ENCODE data around the gene KCTD17.

Gene KCTD17

GRCh38 chr22:37051391-37052385 is at the start of gene KCTD17:
Gene KCTD17, plus strand, starts transcription at chr22:37051742. Its CDS starts 19 bp downstream, at chr22:37051761.
- DNase-seq = peak; percentile 83

- no peak for DNase-seq
Measured at GRCh38 chr22:37001826-37002225, 49.7 kb upstream of the KCTD17 start.

GRCh38 chr22:37002633-37003032 is 48.9 kb upstream of the KCTD17 start:
- peak; percentile 68 for DNase-seq

GRCh38 chr22:37007651-37008050 is 43.9 kb upstream of the KCTD17 start:
- no peak for DNase-seq

GRCh38 chr22:37008365-37008764 is 43.2 kb upstream of the KCTD17 start:
- no peak for DNase-seq

GRCh38 chr22:37009490-37009889 is 42.1 kb upstream of the KCTD17 start:
- DNase-seq = no peak

- no peak for DNase-seq
Measured at GRCh38 chr22:37010174-37010573, 41.4 kb upstream of the KCTD17 start.

GRCh38 chr22:37010976-37011375 is 40.6 kb upstream of the KCTD17 start:
- DNase-seq = no peak

GRCh38 chr22:37011472-37011871 is 40.1 kb upstream of the KCTD17 start:
- no peak for DNase-seq

GRCh38 chr22:37012262-37012904 is 39.2 kb upstream of the KCTD17 start:
- DNase-seq = no peak

- DNase-seq = no peak
Measured at GRCh38 chr22:37012956-37013355, 38.6 kb upstream of the KCTD17 start.

GRCh38 chr22:37014415-37014806 is 37.1 kb upstream of the KCTD17 start:
- DNase-seq = no peak

GRCh38 chr22:37014835-37015586 is 36.5 kb upstream of the KCTD17 start:
- DNase-seq = no peak

- DNase-seq = no peak
Measured at GRCh38 chr22:37015587-37015878, 36.0 kb upstream of the KCTD17 start.

GRCh38 chr22:37016134-37016910 is 35.2 kb upstream of the KCTD17 start:
- DNase-seq = no peak

- no peak for DNase-seq
Measured at GRCh38 chr22:37017356-37017755, 34.2 kb upstream of the KCTD17 start.

- DNase-seq = no peak
Measured at GRCh38 chr22:37018086-37018814, 33.3 kb upstream of the KCTD17 start.

GRCh38 chr22:37018815-37019308 is 32.7 kb upstream of the KCTD17 start:
- DNase-seq = peak; percentile 81

- DNase-seq = peak; percentile 87
Measured at GRCh38 chr22:37019309-37020191, 32.0 kb upstream of the KCTD17 start, which contains the start of the genes MPST and TST. Gene MPST, plus strand, starts transcription at chr22:37019742. Its CDS starts 95 bp downstream, at chr22:37019837. Gene TST, minus strand, starts transcription at chr22:37019447. Its CDS starts 715 bp downstream, at chr22:37018732.

GRCh38 chr22:37020192-37020479 is 31.4 kb upstream of the KCTD17 start:
- no peak for DNase-seq

GRCh38 chr22:37021041-37021440 is 30.5 kb upstream of the KCTD17 start:
- DNase-seq = no peak
